Coronary artery (tissue), 2 donors: ENCODE results near the gene MBOAT2.

Source experiments
- DNase-seq: peaks from one replicate; pipeline ENCODE4 v3.0.0-alpha.2; 2017; ENCODE audit warnings: low spot score
- H3K27ac ChIP-seq, 2 donors: fragments of 200-600 bp; sonication (generic); one replicate each; pipeline ENCODE4 v1.5.1; 2016 to 2019
- H3K4me3 ChIP-seq: fragments of 200-600 bp; sonication (generic); 2 replicates; pipeline ENCODE4 v1.5.1; 2016; ENCODE audit warnings: mild to moderate bottlenecking, moderate library complexity
- CTCF ChIP-seq: fragments of 200-600 bp; sonication (generic); IDR thresholded peaks from one replicate; pipeline ENCODE4 v1.5.1; 2019; ENCODE audit warnings: antibody characterized with exemption

The MBOAT2 gene

DNA sequence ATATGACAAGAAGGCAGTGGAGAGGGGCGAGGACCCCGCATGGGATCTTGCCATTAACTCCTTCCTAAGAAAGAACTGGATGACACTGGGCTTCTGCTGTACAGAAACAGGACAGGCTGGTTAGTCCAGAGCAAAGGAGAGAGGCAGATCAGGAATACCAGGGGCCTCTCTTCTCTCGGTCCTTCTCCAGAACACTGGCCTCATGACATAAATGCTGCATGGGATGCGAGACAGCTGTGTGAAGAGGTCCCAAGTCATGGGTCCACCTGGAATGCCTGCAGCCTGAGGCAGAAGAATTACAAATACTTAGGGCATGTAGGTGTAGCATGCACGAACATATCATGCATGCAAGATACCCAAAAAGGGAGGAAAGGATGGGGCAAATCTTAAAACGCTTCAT lies 9.1 kb downstream of the MBOAT2 start:
- DNase-seq = no peak
- Histone ChIP-seq H3K27ac (no peak overlapping the region), H3K4me3 (no peak overlapping the region)
- no peak for TF ChIP-seq CTCF

GRCh38 chr2:8993902-8994278 lies 9.6 kb downstream of the MBOAT2 start:
- H3K27ac ChIP-seq = no peak overlapping the region
- no peak for TF ChIP-seq CTCF
- no peak for DNase-seq
- H3K4me3 ChIP-seq = no peak overlapping the region

GRCh38 chr2:8993196-8993901 lies 10.1 kb downstream of the MBOAT2 start:
- no peak overlapping the region for H3K4me3 ChIP-seq
- H3K27ac ChIP-seq = no peak overlapping the region
- DNase-seq = no peak
- no peak for TF ChIP-seq CTCF

- no peak for TF ChIP-seq CTCF
- no peak overlapping the region for H3K4me3 ChIP-seq
- DNase-seq = no peak
- no peak overlapping the region for H3K27ac ChIP-seq
Measured at GRCh38 chr2:8992643-8993042, 10.8 kb downstream of the MBOAT2 start.

DNA sequence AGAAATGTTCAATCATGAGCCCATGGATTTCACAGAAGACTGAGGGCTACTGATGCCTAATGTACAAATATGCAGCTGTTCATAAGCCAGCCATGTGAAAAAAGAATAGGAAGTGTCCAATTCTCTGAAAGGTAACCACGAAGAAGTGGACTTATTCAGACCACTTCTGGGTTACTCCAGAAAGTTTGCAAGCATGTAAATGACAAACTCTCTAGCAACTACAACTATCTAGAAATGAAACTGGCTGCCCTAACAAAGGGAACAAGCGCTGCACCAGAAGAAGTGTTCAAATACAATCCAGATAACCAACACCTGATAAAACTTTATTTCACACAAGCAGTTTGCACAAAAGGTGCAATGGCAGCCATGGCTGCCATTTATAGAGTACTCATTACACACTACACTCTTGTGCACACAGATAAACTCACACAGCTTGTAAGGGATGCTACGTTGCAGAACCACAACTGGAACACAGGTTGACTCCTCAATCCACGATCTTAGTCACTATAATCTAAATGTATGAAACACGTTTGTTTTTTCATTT lies 13.9 kb downstream of the MBOAT2 start:
- DNase-seq = no peak
- Histone ChIP-seq H3K4me3 (no peak overlapping the region), H3K27ac (no peak overlapping the region)
- TF ChIP-seq CTCF = no peak

GRCh38 chr2:8987410-8987809 lies 16.1 kb downstream of the MBOAT2 start:
- no peak for DNase-seq
- no peak overlapping the region for H3K4me3 ChIP-seq
- TF ChIP-seq CTCF = no peak

DNA sequence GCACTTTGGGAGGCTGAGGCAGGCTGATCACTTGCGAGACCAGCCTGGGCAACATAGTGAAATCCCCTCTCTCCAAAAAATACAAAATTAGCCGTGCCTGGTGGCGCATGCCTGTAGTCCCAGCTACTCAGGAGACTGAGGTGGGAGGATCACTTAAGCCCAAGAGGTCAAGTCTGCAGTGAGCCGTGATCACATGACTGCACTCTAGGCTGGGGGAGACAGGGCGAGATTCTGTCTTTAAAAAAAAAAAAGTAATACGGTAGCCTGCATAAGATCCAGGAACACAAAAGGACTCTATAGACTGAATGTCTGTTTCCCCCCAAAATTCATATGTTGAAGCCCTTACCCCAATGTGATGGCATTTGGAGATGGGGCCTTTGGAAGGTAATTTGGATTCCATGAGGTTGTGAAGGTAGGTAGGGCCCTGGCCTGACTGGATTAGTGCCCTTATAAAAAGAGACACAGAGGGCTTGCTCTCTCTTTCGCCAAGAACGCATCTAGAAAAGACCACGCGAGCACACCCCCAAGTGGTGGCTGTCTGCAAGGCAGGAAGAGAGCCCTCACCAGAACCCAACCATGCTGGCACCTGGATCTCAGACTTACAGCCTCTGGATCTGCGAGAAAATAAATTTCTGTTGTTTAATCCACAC lies 17.0 kb downstream of the MBOAT2 start:
- TF ChIP-seq CTCF = no peak
- Histone ChIP-seq H3K4me3 (no peak overlapping the region), H3K27ac (no peak overlapping the region)
- DNase-seq = no peak

More at GRCh38 chr2:8987410-8987809, 16.1 kb downstream of the MBOAT2 start:
- no peak overlapping the region for H3K27ac ChIP-seq
